ENCODE data around the gene ZNF764. TPM values are rescaled to one million over a fixed set of nuclear protein-coding genes. Genes with fewer than 3 reads are reported as not detected.
A peak's percentile ranks its signal among the peaks of the same experiment; 100 is the strongest.

ZNF764 gene
- polyA plus RNA-seq, 3 donors: 0.94 to 4.6 (median 1.0) TPM

DNA sequence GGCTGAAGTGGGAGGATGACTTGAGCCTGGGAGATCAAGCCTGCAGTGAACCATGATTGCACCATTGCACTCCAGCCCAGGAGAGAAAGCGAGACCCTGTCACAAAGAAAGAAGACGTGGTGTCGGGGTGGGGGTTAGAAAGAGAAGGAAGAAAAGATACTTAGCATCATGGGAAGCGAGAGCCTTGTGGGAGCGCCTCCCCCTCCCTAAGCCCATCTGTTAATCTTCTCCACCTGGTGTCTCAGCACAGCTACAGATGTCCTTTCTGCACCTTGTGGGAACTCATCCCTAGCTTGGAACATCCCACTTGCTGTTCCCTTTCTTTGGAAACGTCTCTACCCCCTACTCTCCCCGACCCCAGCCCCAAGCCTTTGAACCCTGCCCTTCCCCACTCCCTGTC is 7.4 kb upstream of the ZNF764 start:
- H3K9me3 Mint-ChIP-seq: no peaks in the 10 kb centered on the region
- peaks cover 46 to 54% of the 10 kb centered on the region in 2 donors for H3K4me1 ChIP-seq (ENCODE audit: control insufficient read depth in 1 of 2, insufficient read depth in 2 of 2, low read length in 2 of 2)
- peaks cover 43% of the 10 kb centered on the region for H3K4me1 Mint-ChIP-seq
- no peak overlapping the region for H2AFZ ChIP-seq (ENCODE audit: insufficient read depth, low read depth, low read length, poor library complexity, severe bottlenecking)
- peak overlapping the region in 2 of 7 donors; percentile 55 to 76 for H3K27ac Mint-ChIP-seq
- no peak overlapping the region for H3K9ac ChIP-seq (ENCODE audit: insufficient read depth, low read length, poor library complexity, severe bottlenecking)
- H4K20me1 ChIP-seq (ENCODE audit: insufficient read depth, low read length): no peaks in the 10 kb centered on the region
- H3K36me3 Mint-ChIP-seq: no peaks in the 10 kb centered on the region
- H3K27me3 ChIP-seq (ENCODE audit: control insufficient read depth in 2 of 2, insufficient read depth in 2 of 2, low read length in 2 of 2): no peaks in the 10 kb centered on the region
- no peak overlapping the region for H3K27ac ChIP-seq (ENCODE audit: low read depth in 1 of 2, low read length in 2 of 2)
- no peak overlapping the region for H3K4me2 ChIP-seq (replicated peaks; ENCODE audit: extremely low read depth, low read length, poor library complexity, severe bottlenecking)
- intact Hi-C loops (cut with micrococcal nuclease): no loop called here
- no peak overlapping the region for H3K4me3 Mint-ChIP-seq
- H3K79me2 ChIP-seq (ENCODE audit: insufficient read depth, low read length): no peaks in the 10 kb centered on the region
- peaks cover 3 to 6% (median 5%) of the 10 kb centered on the region in 3 donors for H3K27me3 Mint-ChIP-seq (ENCODE audit: low read depth in 3 of 3)
- no peak overlapping the region for H3K4me3 ChIP-seq (replicated peaks in 1 of 3; ENCODE audit: low read depth in 2 of 3, low read length in 3 of 3)
- 75% methylated on average over 3 of the region's 7 CpGs for whole genome bisulfite sequencing (ENCODE audit: insufficient coverage)
- no peaks in the 10 kb centered on the region for H3K9me3 ChIP-seq (replicated peaks in 1 of 2; ENCODE audit: control insufficient read depth in 1 of 2, insufficient read depth in 1 of 2, low read length in 2 of 2)
- DNase-seq: no peak
- H3K36me3 ChIP-seq (replicated peaks in 1 of 2; ENCODE audit: control insufficient read depth in 1 of 2, insufficient read depth in 2 of 2, low read length in 2 of 2): no peaks in the 10 kb centered on the region
- TF ChIP-seq, protein P1, sequence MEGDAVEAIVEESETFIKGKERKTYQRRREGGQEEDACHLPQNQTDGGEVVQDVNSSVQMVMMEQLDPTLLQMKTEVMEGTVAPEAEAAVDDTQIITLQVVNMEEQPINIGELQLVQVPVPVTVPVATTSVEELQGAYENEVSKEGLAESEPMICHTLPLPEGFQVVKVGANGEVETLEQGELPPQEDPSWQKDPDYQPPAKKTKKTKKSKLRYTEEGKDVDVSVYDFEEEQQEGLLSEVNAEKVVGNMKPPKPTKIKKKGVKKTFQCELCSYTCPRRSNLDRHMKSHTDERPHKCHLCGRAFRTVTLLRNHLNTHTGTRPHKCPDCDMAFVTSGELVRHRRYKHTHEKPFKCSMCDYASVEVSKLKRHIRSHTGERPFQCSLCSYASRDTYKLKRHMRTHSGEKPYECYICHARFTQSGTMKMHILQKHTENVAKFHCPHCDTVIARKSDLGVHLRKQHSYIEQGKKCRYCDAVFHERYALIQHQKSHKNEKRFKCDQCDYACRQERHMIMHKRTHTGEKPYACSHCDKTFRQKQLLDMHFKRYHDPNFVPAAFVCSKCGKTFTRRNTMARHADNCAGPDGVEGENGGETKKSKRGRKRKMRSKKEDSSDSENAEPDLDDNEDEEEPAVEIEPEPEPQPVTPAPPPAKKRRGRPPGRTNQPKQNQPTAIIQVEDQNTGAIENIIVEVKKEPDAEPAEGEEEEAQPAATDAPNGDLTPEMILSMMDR (IDR thresholded peaks at IDR 0.05): no peak

- H3K27ac Mint-ChIP-seq: peak overlapping the region; percentile 91 to 96 (median 95)
- H3K9me3 Mint-ChIP-seq: no peaks in the 10 kb centered on the region
- H3K27me3 Mint-ChIP-seq (ENCODE audit: low read depth in 3 of 3): peaks cover 3 to 6% (median 5%) of the 10 kb centered on the region in 3 donors
- peak overlapping the region; percentile 84 for H3K4me2 ChIP-seq (replicated peaks; ENCODE audit: extremely low read depth, low read length, poor library complexity, severe bottlenecking)
- H3K36me3 Mint-ChIP-seq: no peaks in the 10 kb centered on the region
- H3K4me3 Mint-ChIP-seq: peak overlapping the region; percentile 94 to 97
- peak overlapping the region; percentile 94 for H2AFZ ChIP-seq (ENCODE audit: insufficient read depth, low read depth, low read length, poor library complexity, severe bottlenecking)
- H3K4me1 Mint-ChIP-seq: peaks cover 44% of the 10 kb centered on the region
- peak overlapping the region; percentile 71 to 85 for H3K27ac ChIP-seq (ENCODE audit: low read depth in 1 of 2, low read length in 2 of 2)
- no peaks in the 10 kb centered on the region for H3K27me3 ChIP-seq (ENCODE audit: control insufficient read depth in 2 of 2, insufficient read depth in 2 of 2, low read length in 2 of 2)
- TF ChIP-seq, protein P1 (IDR thresholded peaks at IDR 0.05): no peak
- H3K4me1 ChIP-seq (ENCODE audit: control insufficient read depth in 1 of 2, insufficient read depth in 2 of 2, low read length in 2 of 2): peaks cover 42 to 49% of the 10 kb centered on the region in 2 donors
- no peak for DNase-seq
- H4K20me1 ChIP-seq (ENCODE audit: insufficient read depth, low read length): no peaks in the 10 kb centered on the region
- peaks cover 10% of the 10 kb centered on the region for H3K79me2 ChIP-seq (ENCODE audit: insufficient read depth, low read length)
- intact Hi-C loops (cut with micrococcal nuclease): no loop called here
- no peaks in the 10 kb centered on the region for H3K9me3 ChIP-seq (replicated peaks in 1 of 2; ENCODE audit: control insufficient read depth in 1 of 2, insufficient read depth in 1 of 2, low read length in 2 of 2)
- H3K4me3 ChIP-seq (replicated peaks in 1 of 3; ENCODE audit: low read depth in 2 of 3, low read length in 3 of 3): peak overlapping the region; percentile 43 to 82 (median 58)
- H3K9ac ChIP-seq (ENCODE audit: insufficient read depth, low read length, poor library complexity, severe bottlenecking): peak overlapping the region; percentile 79
- no peaks in the 10 kb centered on the region for H3K36me3 ChIP-seq (replicated peaks in 1 of 2; ENCODE audit: control insufficient read depth in 1 of 2, insufficient read depth in 2 of 2, low read length in 2 of 2)
- WGBS (ENCODE audit: insufficient coverage): 94% methylated on average over 5 of the region's 14 CpGs
Measured at GRCh38 chr16:30562021-30562420, 3.8 kb upstream of the ZNF764 start.

Measured in CD14-positive monocyte (primary cell).